ENCODE measurements around the gene APBA2. TPM values are rescaled to one million over a fixed set of nuclear protein-coding genes. Genes with fewer than 3 reads are reported as not detected.

The APBA2 gene
- total RNA-seq, 4 donors from 2014 or later = 1.1 to 2.4 (median 1.3) TPM

GRCh38 chr15:29081781-29082180 is 196.0 kb downstream of the APBA2 start:
- no peak for TF ChIP-seq CTCF (IDR thresholded peaks at IDR 0.05; ENCODE audit: low read depth)

GRCh38 chr15:29083161-29083560 is 197.4 kb downstream of the APBA2 start:
- no peak for TF ChIP-seq CTCF (IDR thresholded peaks at IDR 0.05; ENCODE audit: low read depth)

- no peak for TF ChIP-seq CTCF (IDR thresholded peaks at IDR 0.05; ENCODE audit: low read depth)
Observed at GRCh38 chr15:29083858-29084257, 198.1 kb downstream of the APBA2 start.

- no peak for TF ChIP-seq CTCF (IDR thresholded peaks at IDR 0.05; ENCODE audit: low read depth)
Observed at GRCh38 chr15:29086001-29086400, 200.2 kb downstream of the APBA2 start.

GRCh38 chr15:29086891-29087290 is 201.1 kb downstream of the APBA2 start:
- TF ChIP-seq CTCF (IDR thresholded peaks at IDR 0.05; ENCODE audit: low read depth) = no peak

- TF ChIP-seq CTCF (IDR thresholded peaks at IDR 0.05; ENCODE audit: low read depth) = no peak
Observed at GRCh38 chr15:29087521-29088285, 201.9 kb downstream of the APBA2 start.

GRCh38 chr15:29088666-29089065 is 202.9 kb downstream of the APBA2 start:
- TF ChIP-seq CTCF (IDR thresholded peaks at IDR 0.05; ENCODE audit: low read depth) = no peak

All from subcutaneous adipose tissue (tissue), 4 donors.